GM23338 (cell line): ENCODE data around the gene MYLK4. TPM values are rescaled to one million over a fixed set of nuclear protein-coding genes. Genes with fewer than 3 reads are reported as not detected.
A peak's percentile ranks its signal among the peaks of the same experiment; 100 is the strongest.

Source experiments
- ATAC-seq: fragments of 200-7000 bp; cut with Tn5 transposase; 3 replicates; pipeline ENCODE4 v1.9.1; 2020
- DNase-seq: peaks from one replicate; pipeline ENCODE4 v3.0.0-alpha.2; 2015; ENCODE audit warnings: low spot score
- H2AFZ ChIP-seq: fragments of 200-600 bp; sonication (generic); 2 replicates; pipeline ENCODE4 v1.8.0; 2016; ENCODE audit warnings: antibody characterized with exemption, mild to moderate bottlenecking, moderate library complexity
- H3F3A ChIP-seq: fragments of 200-600 bp; sonication (generic); replicated peaks from 2 replicates; pipeline ENCODE4 v1.8.0; 2017; ENCODE audit warnings: antibody characterized with exemption, mixed run types, low read depth
- H3K27ac ChIP-seq: fragments of 200-600 bp; sonication (generic); 2 replicates; pipeline ENCODE4 v1.6.1; 2016; ENCODE audit warnings: low read depth
- H3K27me3 ChIP-seq: fragments of 200-600 bp; sonication (generic); 2 replicates; pipeline ENCODE4 v1.8.0; 2016; ENCODE audit warnings: mild to moderate bottlenecking, mixed run types, moderate library complexity; ENCODE audit not compliant: insufficient read depth
- H3K36me3 ChIP-seq: fragments of 200-600 bp; sonication (generic); 2 replicates; pipeline ENCODE4 v1.8.0; 2016; ENCODE audit warnings: mild to moderate bottlenecking; ENCODE audit not compliant: insufficient read depth
- H3K4me1 ChIP-seq: fragments of 200-600 bp; sonication (generic); 2 replicates; pipeline ENCODE4 v1.8.0; 2016; ENCODE audit warnings: mild to moderate bottlenecking, moderate library complexity; ENCODE audit not compliant: insufficient read depth
- H3K4me2 ChIP-seq: fragments of 200-600 bp; sonication (generic); 2 replicates; pipeline ENCODE4 v1.7.1; 2017; ENCODE audit warnings: mixed run types
- H3K4me3 ChIP-seq: fragments of 200-600 bp; sonication (generic); 2 replicates; pipeline ENCODE4 v1.6.1; 2016; ENCODE audit warnings: mixed run types
- H3K79me2 ChIP-seq: fragments of 200-600 bp; sonication (generic); replicated peaks from 2 replicates; pipeline ENCODE4 v1.8.0; 2017; ENCODE audit warnings: mild to moderate bottlenecking; ENCODE audit not compliant: insufficient read depth
- H3K9me2 ChIP-seq: fragments of 200-600 bp; sonication (generic); 2 replicates; pipeline ENCODE4 v1.8.0; 2017; ENCODE audit not compliant: insufficient read depth
- H4K20me1 ChIP-seq: fragments of 200-600 bp; sonication (generic); replicated peaks from 2 replicates; pipeline ENCODE4 v1.8.0; 2017; ENCODE audit warnings: mild to moderate bottlenecking; ENCODE audit not compliant: insufficient read depth
- H3K27ac Mint-ChIP-seq: 2 replicates; pipeline ENCODE4 v1.8.0; 2020; ENCODE audit warnings: inconsistent platforms, mild to moderate bottlenecking, moderate library complexity, mixed read lengths
- H3K27me3 Mint-ChIP-seq: 3 replicates; pipeline ENCODE4 v1.8.0; 2022; ENCODE audit warnings: low read depth, mild to moderate bottlenecking, moderate library complexity, mixed read lengths, inconsistent platforms; ENCODE audit not compliant: insufficient read depth, poor library complexity
- H3K36me3 Mint-ChIP-seq: 3 replicates; pipeline ENCODE4 v1.8.0; 2021; ENCODE audit warnings: low read depth, mild to moderate bottlenecking, inconsistent platforms, moderate library complexity, mixed read lengths
- H3K4me1 Mint-ChIP-seq: 3 replicates; pipeline ENCODE4 v1.8.0; 2020; ENCODE audit warnings: mild to moderate bottlenecking, inconsistent platforms, mixed read lengths
- H3K4me3 Mint-ChIP-seq: 3 replicates; pipeline ENCODE4 v1.8.0; 2021; ENCODE audit warnings: moderate library complexity, mild to moderate bottlenecking, inconsistent platforms, mixed read lengths
- H3K9me3 Mint-ChIP-seq: 3 replicates; pipeline ENCODE4 v1.8.0; 2020; ENCODE audit warnings: moderate library complexity, mild to moderate bottlenecking, inconsistent platforms, mixed read lengths
- CREB1 ChIP-seq: fragments of 250-450 bp; sonication (Bioruptor Pico); IDR thresholded peaks from 2 replicates; pipeline ENCODE4 v1.5.0; 2020; ENCODE audit warnings: low read depth, mild to moderate bottlenecking, moderate library complexity
- EZH2 ChIP-seq: fragments of 200-600 bp; sonication (generic); IDR thresholded peaks from one replicate; pipeline ENCODE4 v1.8.0; 2017; ENCODE audit warnings: antibody characterized with exemption, mild to moderate bottlenecking, low read depth; ENCODE audit not compliant: unreplicated experiment
- EZH2phosphoT487 ChIP-seq: fragments of 200-600 bp; sonication (generic); IDR thresholded peaks from one replicate; pipeline ENCODE4 v1.8.1; 2018; ENCODE audit warnings: antibody characterized with exemption; ENCODE audit not compliant: unreplicated experiment
- JUNB ChIP-seq: IDR thresholded peaks from one replicate; pipeline ENCODE4 v1.6.1; 2016; ENCODE audit warnings: antibody characterized with exemption; ENCODE audit not compliant: unreplicated experiment
- NANOG ChIP-seq: IDR thresholded peaks from 2 replicates; pipeline ENCODE4 v1.6.1; 2016; ENCODE audit warnings: antibody characterized with exemption, borderline replicate concordance
- POLR2AphosphoS5 ChIP-seq: IDR thresholded peaks from 2 replicates; pipeline ENCODE4 v1.6.1; 2016; ENCODE audit warnings: antibody characterized with exemption, low read depth
- STAT1 ChIP-seq: IDR thresholded peaks from one replicate; pipeline ENCODE4 v1.6.1; 2016; ENCODE audit warnings: antibody characterized with exemption; ENCODE audit not compliant: unreplicated experiment
- ZNF331 ChIP-seq: fragments of 250-450 bp; sonication (Bioruptor Pico); IDR thresholded peaks from 2 replicates; pipeline ENCODE4 v1.5.0; 2020; ENCODE audit warnings: low read depth, mild to moderate bottlenecking, moderate library complexity
- polyA plus RNA-seq: library from polyadenylated mRNA; unstranded; fragments of >200 nt; fragmentation: Nextera tagmentation; extraction: Ambion mirVana; gene quantifications from 2 replicates; pipeline ENCODE4 v1.2.1, GENCODE V29; 2016
- total RNA-seq: library from RNA; depleted of rRNA; stranded (reverse); fragments of >200 nt; shearing (Covaris generic); gene quantifications from 2 replicates; pipeline ENCODE4 v1.2.3, GENCODE V29; 2014
- TF ChIP-seq, protein P1 (sequence below): IDR thresholded peaks from 2 replicates; pipeline ENCODE4 v1.6.1; 2016; ENCODE audit warnings: antibody characterized with exemption
- TF ChIP-seq, protein P2 (sequence below), 2 experiments: fragments of 200-600 bp in 1 of 2; sonication (generic) in 1 of 2; conservative IDR thresholded peaks; 2 replicates each; pipeline versions ENCODE4 v1.5.1 to v1.6.1; 2016 to 2017; ENCODE audit warnings: antibody characterized with exemption in 2 of 2, low read depth in 2 of 2, mild to moderate bottlenecking in 2 of 2, moderate library complexity in 1 of 2
- TF ChIP-seq, protein P3 (sequence below): IDR thresholded peaks from one replicate; pipeline ENCODE4 v1.6.1; 2018; ENCODE audit warnings: antibody characterized with exemption; ENCODE audit not compliant: unreplicated experiment

The MYLK4 gene
- total and polyA plus RNA-seq, 2 experiments from 2014 or later = 0.03 to 0.17 TPM

DNA sequence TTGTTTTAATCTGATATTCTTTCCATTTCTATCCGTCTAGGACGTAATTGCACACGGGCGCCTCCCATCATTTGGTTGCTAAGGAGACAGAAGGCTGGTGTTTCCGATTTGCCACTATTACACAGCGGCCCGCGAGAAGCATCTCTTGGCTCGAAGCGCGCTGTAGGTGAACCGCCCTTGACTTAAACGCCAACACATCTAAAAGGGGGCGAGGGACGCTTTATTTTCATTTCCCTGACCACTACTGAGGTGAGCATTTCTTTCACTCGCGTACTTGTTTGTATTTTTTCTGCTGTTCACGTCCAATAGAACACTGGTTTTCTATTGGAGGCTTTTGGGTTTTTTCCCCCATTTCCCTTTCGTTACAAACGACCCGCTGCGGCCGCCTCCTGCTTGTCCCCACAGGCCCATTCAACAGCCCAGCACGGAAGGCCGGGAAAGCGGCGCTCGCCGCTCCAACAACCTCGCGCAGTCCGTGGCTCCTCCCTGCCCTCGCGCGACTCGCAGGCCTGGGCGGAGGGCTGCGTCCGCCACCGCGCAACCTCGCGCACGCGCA lies 14.0 kb upstream of the MYLK4 start:
- peak overlapping the region; percentile 59; the same call in 1 of the 2 replicates for H3K27ac ChIP-seq
- peaks cover 36% of the 10 kb centered on the region for H3K79me2 ChIP-seq
- peak overlapping the region; percentile 68 for H3K4me3 ChIP-seq
- ATAC-seq (peak; percentile 85), DNase-seq (peak; percentile 62)
- peaks cover 7% of the 10 kb centered on the region for H3K27me3 Mint-ChIP-seq
- peaks cover 29% of the 10 kb centered on the region for H3K4me1 Mint-ChIP-seq
- peaks cover 5% of the 10 kb centered on the region; the same call in 1 of the 2 replicates for H3K27me3 ChIP-seq
- H3K27ac Mint-ChIP-seq = peak overlapping the region; percentile 94
- peaks cover 8% of the 10 kb centered on the region; the same call in 1 of the 3 replicates for H3K9me3 Mint-ChIP-seq
- TF ChIP-seq NANOG = no peak
- peak; percentile 71 for TF ChIP-seq POLR2AphosphoS5
- H3K4me2 ChIP-seq = peak overlapping the region; percentile 85
- no peaks in the 10 kb centered on the region for H3K9me2 ChIP-seq
- peaks cover 31% of the 10 kb centered on the region for H4K20me1 ChIP-seq
- no peaks in the 10 kb centered on the region for H3F3A ChIP-seq
- peaks cover 28% of the 10 kb centered on the region for H3K4me1 ChIP-seq
- H2AFZ ChIP-seq = peak overlapping the region; percentile 92
- no peaks in the 10 kb centered on the region for H3K36me3 ChIP-seq
- H3K4me3 Mint-ChIP-seq = peak overlapping the region; percentile 90
- H3K36me3 Mint-ChIP-seq = 0 out of 3 replicates have a peak, but pooled peaks cover 11% of the 10 kb centered on the region

DNA sequence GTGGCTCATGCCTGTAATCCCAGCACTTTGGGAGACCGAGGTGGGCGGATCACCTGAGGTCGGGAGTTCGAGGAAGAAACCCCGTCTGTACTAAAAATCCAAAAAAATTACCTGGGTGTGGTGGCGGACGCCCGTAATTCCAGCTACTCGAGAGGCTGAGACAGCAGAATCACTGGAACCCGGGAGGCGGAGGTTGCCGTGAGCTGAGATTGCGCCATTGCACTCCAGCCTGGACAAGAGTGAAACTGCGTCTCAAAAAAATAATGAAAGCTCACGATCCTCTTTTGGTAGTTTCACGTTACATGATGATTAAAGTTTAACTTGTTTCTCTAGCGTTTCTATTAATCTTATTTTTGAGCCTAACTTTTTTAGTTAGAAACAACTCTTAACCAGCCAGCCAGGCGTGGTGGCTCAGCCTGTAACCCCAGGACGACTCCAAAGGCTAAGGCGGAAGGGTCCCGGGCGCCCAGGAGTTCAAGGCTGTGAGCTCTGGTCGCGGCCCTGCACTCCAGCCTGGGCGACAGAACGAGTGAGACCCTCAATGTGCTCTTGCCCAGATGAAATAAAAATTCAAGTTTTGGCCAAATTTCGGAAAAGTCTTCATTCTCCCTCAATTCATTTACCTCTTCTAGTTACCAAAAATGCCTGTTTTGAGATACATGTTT lies 13.3 kb upstream of the MYLK4 start:
- Histone ChIP-seq H2AFZ (peak overlapping the region; percentile 92), H3K79me2 (peaks cover 29% of the 10 kb centered on the region), H3F3A (no peaks in the 10 kb centered on the region), H3K4me1 (peaks cover 21% of the 10 kb centered on the region), H3K36me3 (no peaks in the 10 kb centered on the region), H3K27me3 (peaks cover 5% of the 10 kb centered on the region; the same call in 1 of the 2 replicates), H3K9me2 (no peaks in the 10 kb centered on the region), H3K27ac (no peak overlapping the region), H3K4me2 (peak overlapping the region; percentile 85), H3K4me3 (peak overlapping the region; percentile 68), H4K20me1 (peaks cover 27% of the 10 kb centered on the region; the same call in 1 of the 2 replicates)
- H3K9me3 Mint-ChIP-seq = peaks cover 8% of the 10 kb centered on the region; the same call in 1 of the 3 replicates
- H3K27me3 Mint-ChIP-seq = peaks cover 7% of the 10 kb centered on the region
- H3K4me3 Mint-ChIP-seq = peak overlapping the region; percentile 90
- 0 out of 3 replicates have a peak, but pooled peaks cover 11% of the 10 kb centered on the region for H3K36me3 Mint-ChIP-seq
- peak overlapping the region; percentile 94; the same call in 1 of the 2 replicates for H3K27ac Mint-ChIP-seq
- peak; percentile 38 for DNase-seq
- no peak for TF ChIP-seq POLR2AphosphoS5
- no peak for TF ChIP-seq ZNF331
- TF ChIP-seq NANOG = no peak
- no peak for TF ChIP-seq EZH2
- H3K4me1 Mint-ChIP-seq = peaks cover 26% of the 10 kb centered on the region
- ATAC-seq = no peak

DNA sequence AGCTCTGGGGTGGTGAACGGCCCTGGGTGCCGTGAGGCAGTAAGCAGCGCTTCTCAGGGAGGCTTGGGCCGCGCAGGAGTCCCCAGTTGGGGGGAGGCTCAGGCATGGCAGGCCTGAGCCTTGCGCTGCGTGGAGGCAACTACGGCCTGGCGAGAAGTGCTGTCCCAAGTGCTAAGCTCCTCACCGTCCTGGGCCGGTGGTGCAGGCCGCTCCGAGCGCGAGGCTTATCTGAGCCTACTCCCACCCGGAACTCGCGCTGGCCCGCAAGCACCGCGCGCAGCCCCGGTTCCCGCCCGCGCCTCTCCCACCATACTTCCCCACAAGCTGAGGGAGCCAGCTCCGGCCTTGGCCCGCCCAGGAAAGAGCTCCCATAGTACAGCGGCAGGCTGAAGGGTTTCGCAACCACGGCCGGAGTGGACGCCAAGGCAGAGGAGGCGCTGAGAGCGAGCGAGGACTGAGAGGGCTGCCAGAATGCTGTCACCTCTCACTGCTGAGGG lies 12.7 kb upstream of the MYLK4 start:
- no peak overlapping the region for H3K4me3 Mint-ChIP-seq
- Histone ChIP-seq H3K27ac (no peak overlapping the region), H3F3A (no peaks in the 10 kb centered on the region), H3K4me1 (peaks cover 19% of the 10 kb centered on the region), H4K20me1 (peaks cover 21% of the 10 kb centered on the region; the same call in 1 of the 2 replicates), H2AFZ (0 out of 2 replicates have a peak overlapping the region, but pooled peaks have one; percentile 44), H3K27me3 (peaks cover 5% of the 10 kb centered on the region; the same call in 1 of the 2 replicates), H3K36me3 (no peaks in the 10 kb centered on the region), H3K79me2 (peaks cover 23% of the 10 kb centered on the region), H3K9me2 (no peaks in the 10 kb centered on the region), H3K4me3 (no peak overlapping the region), H3K4me2 (no peak overlapping the region)
- peaks cover 21% of the 10 kb centered on the region for H3K4me1 Mint-ChIP-seq
- ATAC-seq (no peak), DNase-seq (no peak)
- H3K27me3 Mint-ChIP-seq = peaks cover 7% of the 10 kb centered on the region
- 0 out of 3 replicates have a peak, but pooled peaks cover 11% of the 10 kb centered on the region for H3K36me3 Mint-ChIP-seq
- no peak overlapping the region for H3K27ac Mint-ChIP-seq
- H3K9me3 Mint-ChIP-seq = peaks cover 8% of the 10 kb centered on the region; the same call in 1 of the 3 replicates
- TF ChIP-seq EZH2phosphoT487 (no peak), ZNF331 (no peak), NANOG (no peak), POLR2AphosphoS5 (no peak), JUNB (no peak), STAT1 (no peak), CREB1 (CRISPR knock-in tag) (no peak)
- TF ChIP-seq, protein P1, sequence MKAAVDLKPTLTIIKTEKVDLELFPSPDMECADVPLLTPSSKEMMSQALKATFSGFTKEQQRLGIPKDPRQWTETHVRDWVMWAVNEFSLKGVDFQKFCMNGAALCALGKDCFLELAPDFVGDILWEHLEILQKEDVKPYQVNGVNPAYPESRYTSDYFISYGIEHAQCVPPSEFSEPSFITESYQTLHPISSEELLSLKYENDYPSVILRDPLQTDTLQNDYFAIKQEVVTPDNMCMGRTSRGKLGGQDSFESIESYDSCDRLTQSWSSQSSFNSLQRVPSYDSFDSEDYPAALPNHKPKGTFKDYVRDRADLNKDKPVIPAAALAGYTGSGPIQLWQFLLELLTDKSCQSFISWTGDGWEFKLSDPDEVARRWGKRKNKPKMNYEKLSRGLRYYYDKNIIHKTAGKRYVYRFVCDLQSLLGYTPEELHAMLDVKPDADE = no peak
- TF ChIP-seq, protein P2, sequence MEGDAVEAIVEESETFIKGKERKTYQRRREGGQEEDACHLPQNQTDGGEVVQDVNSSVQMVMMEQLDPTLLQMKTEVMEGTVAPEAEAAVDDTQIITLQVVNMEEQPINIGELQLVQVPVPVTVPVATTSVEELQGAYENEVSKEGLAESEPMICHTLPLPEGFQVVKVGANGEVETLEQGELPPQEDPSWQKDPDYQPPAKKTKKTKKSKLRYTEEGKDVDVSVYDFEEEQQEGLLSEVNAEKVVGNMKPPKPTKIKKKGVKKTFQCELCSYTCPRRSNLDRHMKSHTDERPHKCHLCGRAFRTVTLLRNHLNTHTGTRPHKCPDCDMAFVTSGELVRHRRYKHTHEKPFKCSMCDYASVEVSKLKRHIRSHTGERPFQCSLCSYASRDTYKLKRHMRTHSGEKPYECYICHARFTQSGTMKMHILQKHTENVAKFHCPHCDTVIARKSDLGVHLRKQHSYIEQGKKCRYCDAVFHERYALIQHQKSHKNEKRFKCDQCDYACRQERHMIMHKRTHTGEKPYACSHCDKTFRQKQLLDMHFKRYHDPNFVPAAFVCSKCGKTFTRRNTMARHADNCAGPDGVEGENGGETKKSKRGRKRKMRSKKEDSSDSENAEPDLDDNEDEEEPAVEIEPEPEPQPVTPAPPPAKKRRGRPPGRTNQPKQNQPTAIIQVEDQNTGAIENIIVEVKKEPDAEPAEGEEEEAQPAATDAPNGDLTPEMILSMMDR (conservative IDR thresholded peaks at IDR 0.05; ENCODE audit: low read depth in 2 of 2) = no peak
- TF ChIP-seq, protein P3, sequence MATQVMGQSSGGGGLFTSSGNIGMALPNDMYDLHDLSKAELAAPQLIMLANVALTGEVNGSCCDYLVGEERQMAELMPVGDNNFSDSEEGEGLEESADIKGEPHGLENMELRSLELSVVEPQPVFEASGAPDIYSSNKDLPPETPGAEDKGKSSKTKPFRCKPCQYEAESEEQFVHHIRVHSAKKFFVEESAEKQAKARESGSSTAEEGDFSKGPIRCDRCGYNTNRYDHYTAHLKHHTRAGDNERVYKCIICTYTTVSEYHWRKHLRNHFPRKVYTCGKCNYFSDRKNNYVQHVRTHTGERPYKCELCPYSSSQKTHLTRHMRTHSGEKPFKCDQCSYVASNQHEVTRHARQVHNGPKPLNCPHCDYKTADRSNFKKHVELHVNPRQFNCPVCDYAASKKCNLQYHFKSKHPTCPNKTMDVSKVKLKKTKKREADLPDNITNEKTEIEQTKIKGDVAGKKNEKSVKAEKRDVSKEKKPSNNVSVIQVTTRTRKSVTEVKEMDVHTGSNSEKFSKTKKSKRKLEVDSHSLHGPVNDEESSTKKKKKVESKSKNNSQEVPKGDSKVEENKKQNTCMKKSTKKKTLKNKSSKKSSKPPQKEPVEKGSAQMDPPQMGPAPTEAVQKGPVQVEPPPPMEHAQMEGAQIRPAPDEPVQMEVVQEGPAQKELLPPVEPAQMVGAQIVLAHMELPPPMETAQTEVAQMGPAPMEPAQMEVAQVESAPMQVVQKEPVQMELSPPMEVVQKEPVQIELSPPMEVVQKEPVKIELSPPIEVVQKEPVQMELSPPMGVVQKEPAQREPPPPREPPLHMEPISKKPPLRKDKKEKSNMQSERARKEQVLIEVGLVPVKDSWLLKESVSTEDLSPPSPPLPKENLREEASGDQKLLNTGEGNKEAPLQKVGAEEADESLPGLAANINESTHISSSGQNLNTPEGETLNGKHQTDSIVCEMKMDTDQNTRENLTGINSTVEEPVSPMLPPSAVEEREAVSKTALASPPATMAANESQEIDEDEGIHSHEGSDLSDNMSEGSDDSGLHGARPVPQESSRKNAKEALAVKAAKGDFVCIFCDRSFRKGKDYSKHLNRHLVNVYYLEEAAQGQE = no peak
